ENCODE results near the gene IFNL1.
"Not testable (repeated sequence)": the region's sequence is repeated elsewhere in the genome, so short reads cannot be mapped to it uniquely, and the experiment has no call there.

IFNL1 gene

GRCh38 chr19:39270036-39270871 is 26.0 kb upstream of the IFNL1 start:
- DNase-seq (ENCODE audit: low read depth in 2 of 2): no peak

GRCh38 chr19:39273859-39274258 is 22.3 kb upstream of the IFNL1 start:
- not testable (repeated sequence) for DNase-seq (ENCODE audit: low read depth in 2 of 2)

GRCh38 chr19:39275578-39275977 is 20.6 kb upstream of the IFNL1 start:
- DNase-seq (ENCODE audit: low read depth in 2 of 2): no peak

GRCh38 chr19:39276740-39277139 is 19.5 kb upstream of the IFNL1 start:
- DNase-seq (ENCODE audit: low read depth in 2 of 2): no peak

- no peak for DNase-seq (ENCODE audit: low read depth in 2 of 2)
Measured at GRCh38 chr19:39277598-39277997, 18.6 kb upstream of the IFNL1 start.

- DNase-seq (ENCODE audit: low read depth in 2 of 2): no peak
Measured at GRCh38 chr19:39282021-39282420, 14.2 kb upstream of the IFNL1 start.

GRCh38 chr19:39284032-39284431 is 12.2 kb upstream of the IFNL1 start:
- DNase-seq (ENCODE audit: low read depth in 2 of 2): no peak

GRCh38 chr19:39293394-39293793 is 2.8 kb upstream of the IFNL1 start:
- DNase-seq (ENCODE audit: low read depth in 2 of 2): no peak

- DNase-seq (ENCODE audit: low read depth in 2 of 2): no peak
Measured at GRCh38 chr19:39296906-39297305, 699 bp downstream of the IFNL1 start.

GRCh38 chr19:39297931-39298634 is 1.9 kb downstream of the IFNL1 start:
- DNase-seq (ENCODE audit: low read depth in 2 of 2): no peak

- no peak for DNase-seq (ENCODE audit: low read depth in 2 of 2)
Measured at GRCh38 chr19:39299404-39299803, 3.2 kb downstream of the IFNL1 start.

GRCh38 chr19:39299832-39300231 is 3.6 kb downstream of the IFNL1 start:
- no peak for DNase-seq (ENCODE audit: low read depth in 2 of 2)

- DNase-seq (ENCODE audit: low read depth in 2 of 2): no peak
Measured at GRCh38 chr19:39301021-39301420, 4.8 kb downstream of the IFNL1 start.

- no peak for DNase-seq (ENCODE audit: low read depth in 2 of 2)
Measured at GRCh38 chr19:39301562-39301961, 5.4 kb downstream of the IFNL1 start.

- no peak for DNase-seq (ENCODE audit: low read depth in 2 of 2)
Measured at GRCh38 chr19:39303373-39304184, 7.4 kb downstream of the IFNL1 start.

- no peak for DNase-seq (ENCODE audit: low read depth in 2 of 2)
Measured at GRCh38 chr19:39304185-39304513, 7.9 kb downstream of the IFNL1 start.

- no peak for DNase-seq (ENCODE audit: low read depth in 2 of 2)
Measured at GRCh38 chr19:39304701-39305571, 8.7 kb downstream of the IFNL1 start.

GRCh38 chr19:39306075-39306474 is 9.9 kb downstream of the IFNL1 start:
- no peak for DNase-seq (ENCODE audit: low read depth in 2 of 2)

GRCh38 chr19:39307046-39307821 is 11.0 kb downstream of the IFNL1 start:
- no peak for DNase-seq (ENCODE audit: low read depth in 2 of 2)

GRCh38 chr19:39307822-39308530 is 11.8 kb downstream of the IFNL1 start:
- DNase-seq (ENCODE audit: low read depth in 2 of 2): no peak
